GM19328 (cell line): Measurements from ENCODE around the gene ATP5ME.
"Not testable (repeated sequence)": the region's sequence is repeated elsewhere in the genome, so short reads cannot be mapped to it uniquely, and the experiment has no call there.

Source experiments
- ATAC-seq: cut with Tn5 transposase; IDR thresholded peaks from one replicate; pipeline ENCODE4 v1.9.1; 2021; ENCODE audit warnings: mild to moderate bottlenecking, moderate library complexity; ENCODE audit not compliant: unreplicated experiment

Gene ATP5ME

GRCh38 chr4:636628-637159, 37.4 kb downstream of the ATP5ME start:
- no peak for ATAC-seq

- ATAC-seq: no peak
These were observed 38.0 kb downstream of the ATP5ME start for GRCh38 chr4:635851-636627.

- not testable (repeated sequence) for ATAC-seq
These were observed 38.8 kb downstream of the ATP5ME start for GRCh38 chr4:635066-635835.

GRCh38 chr4:634599-634985, 39.5 kb downstream of the ATP5ME start:
- ATAC-seq: no peak

- no peak for ATAC-seq
These were observed 40.0 kb downstream of the ATP5ME start for GRCh38 chr4:633976-634598.

DNA sequence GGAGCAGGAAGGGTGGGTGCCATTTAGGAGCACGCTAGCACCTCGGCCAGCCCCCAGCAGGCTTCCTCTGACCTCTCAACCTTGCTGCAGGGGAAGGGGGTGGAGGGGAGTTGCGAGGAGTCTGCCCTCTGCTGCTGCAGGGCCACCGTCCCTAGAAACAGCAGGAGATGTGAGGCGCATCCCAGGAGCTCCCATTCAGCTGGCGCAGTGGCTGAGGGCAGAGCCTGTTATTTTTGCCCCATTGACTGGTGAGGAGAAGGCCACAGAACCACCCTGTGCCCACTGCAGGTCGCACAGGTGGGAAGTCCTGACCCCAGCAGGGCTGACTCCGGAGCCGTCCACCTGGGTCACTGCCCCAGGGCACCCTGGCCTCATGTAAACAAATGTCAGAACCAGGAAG, 40.7 kb downstream of the ATP5ME start:
- no peak for ATAC-seq

GRCh38 chr4:632926-633325, 41.1 kb downstream of the ATP5ME start:
- ATAC-seq: no peak

DNA sequence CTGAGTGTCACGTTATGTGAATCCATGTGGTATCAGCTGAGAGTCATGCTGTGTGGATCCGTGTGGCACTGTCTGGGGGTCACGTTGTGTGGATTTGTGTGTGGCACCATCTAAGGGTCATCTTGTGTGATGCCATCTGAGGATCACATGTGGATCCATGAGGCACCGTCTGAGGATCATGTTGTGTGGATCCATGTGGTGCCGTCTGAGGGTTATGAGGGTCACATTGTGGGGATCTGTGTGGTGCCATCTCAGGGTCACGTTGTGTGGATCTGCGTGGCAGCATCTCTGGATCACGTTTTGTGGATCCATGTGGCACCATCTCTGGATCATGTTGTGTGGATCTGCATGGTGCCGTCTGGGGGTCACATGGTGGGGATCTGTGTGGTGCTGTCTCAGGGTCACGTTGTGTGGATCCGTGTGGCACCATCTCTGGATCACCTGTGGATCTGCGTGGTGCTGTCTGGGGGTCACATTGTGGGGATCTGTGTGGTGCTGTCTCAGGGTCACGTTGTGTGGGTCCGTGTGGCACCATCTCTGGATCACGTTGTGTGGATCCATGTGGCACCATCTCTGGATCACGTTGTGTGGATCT, 41.8 kb downstream of the ATP5ME start:
- ATAC-seq: no peak

- no peak for ATAC-seq
These were observed 43.4 kb downstream of the ATP5ME start for GRCh38 chr4:630656-631055.

DNA sequence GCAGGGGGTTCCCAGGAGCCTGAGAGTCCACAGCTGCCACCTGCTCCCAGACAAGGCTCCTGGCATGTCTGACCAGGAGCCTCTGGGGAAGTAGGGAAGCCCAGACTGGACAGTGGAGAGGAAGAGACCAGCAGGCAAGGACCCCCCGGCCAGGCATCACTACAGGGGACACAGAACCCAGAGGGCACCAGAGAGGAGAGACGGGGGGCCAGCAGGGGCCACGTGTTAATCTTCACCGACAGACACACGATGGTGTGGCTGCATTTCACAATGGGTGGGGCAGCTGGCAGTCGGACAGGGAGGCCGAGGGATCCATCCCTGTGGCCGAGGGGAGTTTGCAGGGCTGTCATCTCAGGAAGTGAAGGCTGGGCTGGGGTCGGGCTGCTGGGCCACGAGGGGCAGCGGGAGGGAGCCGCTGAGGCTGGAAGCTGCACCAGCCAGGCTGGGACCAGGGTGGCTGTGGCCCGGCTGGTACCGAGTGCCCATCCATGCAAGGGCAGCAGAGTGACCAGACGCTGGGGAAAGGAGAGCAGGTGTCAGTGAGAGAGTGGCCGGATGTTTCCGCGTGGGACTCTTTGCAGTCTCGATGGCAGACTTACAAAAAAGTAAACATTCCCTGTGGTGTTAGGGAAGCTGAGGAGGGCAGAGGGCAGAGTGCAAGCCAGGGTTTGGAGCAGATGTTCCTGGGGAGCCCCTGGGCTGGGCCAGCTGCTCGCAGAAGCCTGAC, 44.0 kb downstream of the ATP5ME start:
- ATAC-seq: no peak

- no peak for ATAC-seq
These were observed 44.5 kb downstream of the ATP5ME start for GRCh38 chr4:629636-629914.

GRCh38 chr4:628821-629635, 45.0 kb downstream of the ATP5ME start:
- no peak for ATAC-seq

- no peak for ATAC-seq
These were observed 45.8 kb downstream of the ATP5ME start for GRCh38 chr4:628311-628741.

- no peak for ATAC-seq
These were observed 46.5 kb downstream of the ATP5ME start for GRCh38 chr4:627347-628125.

DNA sequence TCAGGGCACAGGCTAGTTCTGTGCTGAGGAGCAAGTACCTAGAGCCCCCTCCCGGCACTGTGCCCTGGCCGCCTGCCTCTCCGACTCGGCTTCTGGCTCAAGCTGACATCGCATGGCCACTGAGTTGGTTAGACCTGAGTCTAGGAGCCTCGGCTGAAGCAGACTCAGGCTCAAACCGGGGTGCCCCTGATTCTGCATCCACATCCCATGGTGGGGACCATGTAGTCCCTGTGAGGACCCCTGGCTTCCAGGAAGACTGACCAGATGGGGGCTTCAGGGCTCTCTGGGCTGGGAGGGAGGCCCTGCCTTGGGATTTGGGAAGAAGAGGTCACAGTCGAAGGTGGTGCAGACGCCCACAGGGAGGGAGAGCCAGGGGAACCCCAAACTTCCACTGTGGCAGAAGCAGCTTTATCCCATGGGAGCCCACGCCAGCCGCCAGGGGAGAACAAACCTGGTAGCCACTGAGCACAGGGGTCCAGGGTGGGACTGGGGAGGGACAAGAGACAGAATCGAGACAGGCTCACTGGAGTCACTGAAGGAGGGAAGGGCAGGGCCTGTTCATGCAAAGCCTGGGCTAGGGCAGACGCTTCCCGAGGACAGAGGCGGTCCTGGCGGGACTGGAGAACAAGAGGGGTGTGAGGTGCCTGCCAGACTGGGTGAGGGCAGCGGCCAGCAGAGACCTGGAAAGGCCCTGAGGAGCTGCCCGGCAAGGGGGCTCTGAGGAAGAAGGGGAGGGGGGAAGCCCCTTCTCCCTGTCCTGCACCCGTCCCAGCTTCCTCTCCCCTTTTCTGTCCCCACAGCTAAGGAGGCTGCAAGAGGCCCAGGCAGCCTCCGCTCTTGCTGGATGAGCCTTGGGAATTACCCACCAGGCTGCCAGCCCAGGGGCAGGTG, 47.6 kb downstream of the ATP5ME start:
- no peak for ATAC-seq

GRCh38 chr4:625631-626161, 48.4 kb downstream of the ATP5ME start:
- ATAC-seq: no peak

- no peak for ATAC-seq
These were observed 49.1 kb downstream of the ATP5ME start, which contains the start of gene PDE6B for GRCh38 chr4:624705-625590. PDE6B (plus strand) TSS chr4:625573; CDS start chr4:625627, 54 bp downstream.
